Liver (tissue), 9 donors: ENCODE measurements around the gene EDC3. TPM values are rescaled to one million over a fixed set of nuclear protein-coding genes. Genes with fewer than 3 reads are reported as not detected.

Experiments used
- DNase-seq: peaks from one replicate; pipeline ENCODE4 v3.0.0-alpha.2; 2017; ENCODE audit warnings: low spot score
- H3K27ac ChIP-seq, 2 donors: one replicate each; pipeline ENCODE4 v1.7.0; 2013; ENCODE audit warnings: inconsistent platforms in 2 of 2, low read length in 2 of 2, control low read depth in 1 of 2, low read depth in 1 of 2, mild to moderate bottlenecking in 1 of 2
- H3K27me3 ChIP-seq, 4 donors: one replicate each; pipeline versions ENCODE4 v1.6.1 to v1.7.0; 2013; ENCODE audit warnings: low read length in 3 of 4, inconsistent platforms in 1 of 4, mild to moderate bottlenecking in 1 of 4, moderate library complexity in 1 of 4; ENCODE audit not compliant: control insufficient read depth in 4 of 4, insufficient read depth in 4 of 4
- H3K36me3 ChIP-seq, 4 donors: one replicate each; pipeline versions ENCODE4 v1.6.1 to v1.7.0; 2013; ENCODE audit warnings: low read length in 3 of 4, mild to moderate bottlenecking in 3 of 4, low read depth in 1 of 4, moderate library complexity in 1 of 4; ENCODE audit not compliant: control insufficient read depth in 4 of 4, insufficient read depth in 3 of 4
- H3K4me1 ChIP-seq, 4 donors: one replicate each; pipeline versions ENCODE4 v1.6.1 to v1.7.0; 2013; ENCODE audit warnings: low read length in 3 of 4, mild to moderate bottlenecking in 3 of 4, moderate library complexity in 1 of 4; ENCODE audit not compliant: control insufficient read depth in 4 of 4, insufficient read depth in 4 of 4
- H3K4me3 ChIP-seq, 3 donors: one replicate each; pipeline versions ENCODE4 v1.6.1 to v1.7.0; 2013; ENCODE audit warnings: low read length in 3 of 3, control low read depth in 1 of 3, low read depth in 1 of 3, mild to moderate bottlenecking in 1 of 3
- H3K9ac ChIP-seq, 2 donors: one replicate each; pipeline ENCODE4 v1.7.0; 2013; ENCODE audit warnings: low read length in 2 of 2, mild to moderate bottlenecking in 2 of 2, moderate library complexity in 2 of 2, control low read depth in 1 of 2, low read depth in 1 of 2
- H3K9me3 ChIP-seq, 4 donors: one replicate each; pipeline versions ENCODE4 v1.6.1 to v1.7.0; 2013; ENCODE audit warnings: low read length in 3 of 4; ENCODE audit not compliant: control insufficient read depth in 4 of 4
- ATF3 ChIP-seq: IDR thresholded peaks from 2 replicates; pipeline ENCODE4 v1.6.1; 2016; ENCODE audit warnings: antibody characterized with exemption
- EGR1 ChIP-seq, 2 donors: IDR thresholded peaks; 2 replicates each; pipeline ENCODE4 v1.6.1; 2016 to 2018; ENCODE audit warnings: antibody characterized with exemption in 2 of 2, low read depth in 2 of 2
- FOXA1 ChIP-seq: IDR thresholded peaks from 2 replicates; pipeline ENCODE4 v1.6.1; 2016; ENCODE audit warnings: antibody characterized with exemption
- FOXA2 ChIP-seq: IDR thresholded peaks from 2 replicates; pipeline ENCODE4 v1.6.1; 2016; ENCODE audit warnings: antibody characterized with exemption
- JUND ChIP-seq, 2 donors: IDR thresholded peaks; 2 replicates each; pipeline ENCODE4 v1.6.1; 2016; ENCODE audit warnings: antibody characterized with exemption in 2 of 2
- RAD21 ChIP-seq, 2 donors: IDR thresholded peaks; 2 replicates each; pipeline ENCODE4 v1.6.1; 2016; ENCODE audit warnings: antibody characterized with exemption in 2 of 2, mild to moderate bottlenecking in 2 of 2
- RXRA ChIP-seq, 2 donors: IDR thresholded peaks; 2 replicates each; pipeline ENCODE4 v1.6.1; 2017 to 2018; ENCODE audit warnings: antibody characterized with exemption in 2 of 2, mild to moderate bottlenecking in 1 of 2
- SP1 ChIP-seq: IDR thresholded peaks from 2 replicates; pipeline ENCODE4 v1.6.1; 2018; ENCODE audit warnings: antibody characterized with exemption, mild to moderate bottlenecking
- TAF1 ChIP-seq: conservative IDR thresholded peaks from 2 replicates; pipeline ENCODE4 v1.6.1; 2016; ENCODE audit warnings: antibody characterized with exemption, mild to moderate bottlenecking
- YY1 ChIP-seq: IDR thresholded peaks from 2 replicates; pipeline ENCODE4 v1.6.1; 2016; ENCODE audit warnings: antibody characterized with exemption, mild to moderate bottlenecking
- ZBTB33 ChIP-seq: IDR thresholded peaks from 2 replicates; pipeline ENCODE4 v1.6.1; 2016; ENCODE audit warnings: antibody characterized with exemption
- WGBS: extraction: QIAGEN DNeasy Blood & Tissue Kit; methylation state at CpG from one replicate; pipeline ENCODE4 v1.1.7; 2013; 5-methylcytosine and 5-hydroxymethylcytosine counted together
- polyA plus RNA-seq, 2 donors: library from polyadenylated mRNA; stranded (reverse) in 1 of 2; unstranded in 1 of 2; fragments of 200-250 nt in 1 of 2; fragments of >200 nt in 1 of 2; fragmentation: Nextera tagmentation in 1 of 2; extraction: Ambion mirVana in 1 of 2; gene quantifications; one replicate each; pipeline versions ENCODE4 v1.2.1 to v1.2.3, GENCODE V29; 2013 to 2015
- total RNA-seq, 2 donors: library from RNA; depleted of rRNA; stranded (reverse); fragments of >200 nt; gene quantifications; one replicate each; pipeline ENCODE4 v1.2.3, GENCODE V29; 2014
- TF ChIP-seq, protein P1 (sequence below): IDR thresholded peaks from 2 replicates; pipeline ENCODE4 v1.6.1; 2016; ENCODE audit warnings: antibody characterized with exemption
- TF ChIP-seq, protein P2 (sequence below): fragments of 150-350 bp; IDR thresholded peaks from 2 replicates; pipeline ENCODE4 v1.5.1; 2017; ENCODE audit warnings: improper control_type of control experiment, low read depth, low read length; ENCODE audit not compliant: missing input control
- TF ChIP-seq, protein P3 (sequence below): IDR thresholded peaks from 2 replicates; pipeline ENCODE4 v1.6.1; 2016; ENCODE audit warnings: antibody characterized with exemption, mild to moderate bottlenecking
- donor health status: healthy.
- donor health status: healthy.
- donor health status: healthy.
- donor health status: healthy.
- donor health status: healthy.

EDC3 gene
- total and polyA plus RNA-seq, 4 donors, result 5.8 to 9.5 (median 7.4) TPM

DNA sequence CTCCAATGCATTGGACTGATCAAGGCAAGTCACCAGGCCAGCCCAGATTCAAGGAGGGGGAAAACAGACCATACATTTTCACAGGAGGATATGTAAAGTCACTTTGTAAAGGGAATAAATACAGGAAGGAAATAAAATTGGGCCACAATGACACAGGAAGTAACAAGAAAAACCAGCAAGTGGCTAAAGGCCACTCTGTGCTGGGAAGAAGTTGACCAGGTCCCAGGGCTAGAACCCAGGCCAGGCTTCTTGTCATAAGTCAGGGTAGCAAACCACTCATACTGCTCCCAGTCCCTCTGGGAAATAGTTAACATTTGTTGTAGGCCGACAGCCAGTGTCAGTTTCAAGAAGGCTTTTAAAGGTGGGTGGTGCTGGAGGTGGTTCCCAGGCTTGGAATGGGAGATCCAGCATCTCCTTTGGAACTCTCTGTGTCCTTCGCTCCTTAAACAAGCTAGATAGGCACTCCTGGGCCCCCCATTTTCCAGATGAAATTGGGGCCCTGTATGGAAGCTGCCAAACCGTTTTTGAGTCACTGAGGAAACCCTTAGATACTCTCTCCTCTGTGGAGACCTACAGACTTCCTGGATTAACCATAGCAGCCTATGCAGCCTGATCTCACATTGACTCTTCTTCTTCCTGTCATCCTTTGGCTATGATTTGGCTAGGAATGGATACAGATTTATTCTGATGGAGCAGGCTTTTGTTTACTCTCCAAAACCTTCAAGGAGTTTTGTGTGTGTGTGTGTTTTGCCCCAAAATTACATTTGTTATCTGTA, 14.7 kb upstream of the EDC3 start:
- WGBS, result 63% methylated on average over 3 of the region's 3 CpGs

More for the DNA sequence above, 14.7 kb upstream of the EDC3 start:
- no peak for DNase-seq
- no peaks in the 10 kb centered on the region for H3K36me3 ChIP-seq
- no peak overlapping the region for H3K9ac ChIP-seq
- no peak overlapping the region for H3K4me3 ChIP-seq
- no peaks in the 10 kb centered on the region for H3K4me1 ChIP-seq
- no peaks in the 10 kb centered on the region for H3K9me3 ChIP-seq
- TF ChIP-seq JUND (IDR thresholded peaks at IDR 0.05), result no peak
- TF ChIP-seq, protein P1, sequence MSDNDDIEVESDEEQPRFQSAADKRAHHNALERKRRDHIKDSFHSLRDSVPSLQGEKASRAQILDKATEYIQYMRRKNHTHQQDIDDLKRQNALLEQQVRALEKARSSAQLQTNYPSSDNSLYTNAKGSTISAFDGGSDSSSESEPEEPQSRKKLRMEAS, result no peak
- TF ChIP-seq RXRA (IDR thresholded peaks at IDR 0.05), result no peak
- TF ChIP-seq TAF1, result no peak
- TF ChIP-seq FOXA2, result no peak
- TF ChIP-seq RAD21 (IDR thresholded peaks at IDR 0.05), result no peak
- TF ChIP-seq ZBTB33, result no peak
- TF ChIP-seq FOXA1, result no peak
- no peak for TF ChIP-seq SP1
- TF ChIP-seq, protein P2, sequence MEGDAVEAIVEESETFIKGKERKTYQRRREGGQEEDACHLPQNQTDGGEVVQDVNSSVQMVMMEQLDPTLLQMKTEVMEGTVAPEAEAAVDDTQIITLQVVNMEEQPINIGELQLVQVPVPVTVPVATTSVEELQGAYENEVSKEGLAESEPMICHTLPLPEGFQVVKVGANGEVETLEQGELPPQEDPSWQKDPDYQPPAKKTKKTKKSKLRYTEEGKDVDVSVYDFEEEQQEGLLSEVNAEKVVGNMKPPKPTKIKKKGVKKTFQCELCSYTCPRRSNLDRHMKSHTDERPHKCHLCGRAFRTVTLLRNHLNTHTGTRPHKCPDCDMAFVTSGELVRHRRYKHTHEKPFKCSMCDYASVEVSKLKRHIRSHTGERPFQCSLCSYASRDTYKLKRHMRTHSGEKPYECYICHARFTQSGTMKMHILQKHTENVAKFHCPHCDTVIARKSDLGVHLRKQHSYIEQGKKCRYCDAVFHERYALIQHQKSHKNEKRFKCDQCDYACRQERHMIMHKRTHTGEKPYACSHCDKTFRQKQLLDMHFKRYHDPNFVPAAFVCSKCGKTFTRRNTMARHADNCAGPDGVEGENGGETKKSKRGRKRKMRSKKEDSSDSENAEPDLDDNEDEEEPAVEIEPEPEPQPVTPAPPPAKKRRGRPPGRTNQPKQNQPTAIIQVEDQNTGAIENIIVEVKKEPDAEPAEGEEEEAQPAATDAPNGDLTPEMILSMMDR, result no peak
- TF ChIP-seq EGR1 (IDR thresholded peaks at IDR 0.05; ENCODE audit: low read depth in 2 of 2), result no peak
- TF ChIP-seq, protein P3, sequence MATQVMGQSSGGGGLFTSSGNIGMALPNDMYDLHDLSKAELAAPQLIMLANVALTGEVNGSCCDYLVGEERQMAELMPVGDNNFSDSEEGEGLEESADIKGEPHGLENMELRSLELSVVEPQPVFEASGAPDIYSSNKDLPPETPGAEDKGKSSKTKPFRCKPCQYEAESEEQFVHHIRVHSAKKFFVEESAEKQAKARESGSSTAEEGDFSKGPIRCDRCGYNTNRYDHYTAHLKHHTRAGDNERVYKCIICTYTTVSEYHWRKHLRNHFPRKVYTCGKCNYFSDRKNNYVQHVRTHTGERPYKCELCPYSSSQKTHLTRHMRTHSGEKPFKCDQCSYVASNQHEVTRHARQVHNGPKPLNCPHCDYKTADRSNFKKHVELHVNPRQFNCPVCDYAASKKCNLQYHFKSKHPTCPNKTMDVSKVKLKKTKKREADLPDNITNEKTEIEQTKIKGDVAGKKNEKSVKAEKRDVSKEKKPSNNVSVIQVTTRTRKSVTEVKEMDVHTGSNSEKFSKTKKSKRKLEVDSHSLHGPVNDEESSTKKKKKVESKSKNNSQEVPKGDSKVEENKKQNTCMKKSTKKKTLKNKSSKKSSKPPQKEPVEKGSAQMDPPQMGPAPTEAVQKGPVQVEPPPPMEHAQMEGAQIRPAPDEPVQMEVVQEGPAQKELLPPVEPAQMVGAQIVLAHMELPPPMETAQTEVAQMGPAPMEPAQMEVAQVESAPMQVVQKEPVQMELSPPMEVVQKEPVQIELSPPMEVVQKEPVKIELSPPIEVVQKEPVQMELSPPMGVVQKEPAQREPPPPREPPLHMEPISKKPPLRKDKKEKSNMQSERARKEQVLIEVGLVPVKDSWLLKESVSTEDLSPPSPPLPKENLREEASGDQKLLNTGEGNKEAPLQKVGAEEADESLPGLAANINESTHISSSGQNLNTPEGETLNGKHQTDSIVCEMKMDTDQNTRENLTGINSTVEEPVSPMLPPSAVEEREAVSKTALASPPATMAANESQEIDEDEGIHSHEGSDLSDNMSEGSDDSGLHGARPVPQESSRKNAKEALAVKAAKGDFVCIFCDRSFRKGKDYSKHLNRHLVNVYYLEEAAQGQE, result no peak
- TF ChIP-seq ATF3, result no peak
- TF ChIP-seq YY1, result no peak
- no peak overlapping the region for H3K27ac ChIP-seq
- no peaks in the 10 kb centered on the region for H3K27me3 ChIP-seq
